ENCODE results near the gene TH.

The TH gene

DNA sequence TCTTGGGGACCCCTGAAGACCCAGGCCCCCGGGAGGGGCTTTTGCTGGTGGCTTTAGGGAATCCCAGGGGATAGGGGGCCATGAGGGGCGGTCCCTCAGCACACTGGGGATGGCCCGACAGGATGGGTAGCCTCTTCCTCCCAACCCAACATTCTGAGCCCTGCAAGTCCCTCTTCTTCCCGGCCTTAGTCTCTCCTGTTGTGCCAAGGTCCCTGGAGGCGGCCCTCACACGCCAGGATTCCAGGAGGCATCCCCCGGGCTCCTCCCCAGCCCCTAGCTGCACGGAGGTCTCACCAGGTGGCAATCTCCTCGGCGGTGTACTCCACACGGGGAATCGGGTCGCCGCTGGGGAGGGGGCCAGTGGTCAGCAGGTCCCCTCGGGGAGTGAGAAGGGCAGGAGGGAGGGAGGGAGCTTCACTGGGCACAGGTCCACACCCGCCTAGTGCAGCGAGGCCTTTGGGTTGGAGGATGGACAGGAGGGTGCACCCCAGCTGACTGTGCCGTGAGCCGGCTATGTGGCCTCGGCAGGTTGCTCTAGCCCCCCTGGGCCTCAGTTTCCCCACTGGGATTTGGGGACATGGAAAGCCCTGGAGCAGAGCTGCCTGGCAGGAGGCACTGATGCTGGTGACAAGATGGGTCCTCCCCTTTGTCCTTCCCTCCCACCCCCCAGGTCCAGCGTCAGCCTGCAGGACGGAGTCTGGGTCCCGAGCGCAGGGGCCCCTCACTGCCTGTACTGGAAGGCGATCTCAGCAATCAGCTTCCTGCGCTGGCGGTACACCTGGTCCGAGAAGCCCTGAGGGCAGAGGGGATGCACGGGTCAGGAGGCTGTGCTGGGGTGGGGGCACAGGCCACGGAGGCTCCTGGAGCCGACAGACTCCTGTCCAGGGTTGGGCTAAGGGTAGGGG lies 4.2 kb downstream of the TH start:
- DNase-seq (ENCODE audit: low read depth, low spot score), result no peak
- no peak overlapping the region for H3K9ac ChIP-seq (ENCODE audit: insufficient read length, low read depth)
- H3K4me1 ChIP-seq (ENCODE audit: insufficient read depth, insufficient read length), result peaks cover 40% of the 10 kb centered on the region
- H3K4me3 ChIP-seq (ENCODE audit: insufficient read length, low read depth), result no peak overlapping the region
- no peaks in the 10 kb centered on the region for H3K27me3 ChIP-seq (ENCODE audit: insufficient read depth, insufficient read length)
- no peak for TF ChIP-seq SUZ12 (IDR thresholded peaks at IDR 0.05; ENCODE audit: extremely low read depth, insufficient read depth, insufficient read length)
- TF ChIP-seq ZNF274 (IDR thresholded peaks at IDR 0.05; ENCODE audit: low read depth, low read length), result no peak
- no peak for TF ChIP-seq YY1 (IDR thresholded peaks at IDR 0.05; ENCODE audit: insufficient read depth, insufficient read length)
- H3K9me3 ChIP-seq (ENCODE audit: insufficient read depth, low read length), result no peaks in the 10 kb centered on the region
- H3K36me3 ChIP-seq (ENCODE audit: insufficient read depth, insufficient read length, low read length), result no peaks in the 10 kb centered on the region

DNA sequence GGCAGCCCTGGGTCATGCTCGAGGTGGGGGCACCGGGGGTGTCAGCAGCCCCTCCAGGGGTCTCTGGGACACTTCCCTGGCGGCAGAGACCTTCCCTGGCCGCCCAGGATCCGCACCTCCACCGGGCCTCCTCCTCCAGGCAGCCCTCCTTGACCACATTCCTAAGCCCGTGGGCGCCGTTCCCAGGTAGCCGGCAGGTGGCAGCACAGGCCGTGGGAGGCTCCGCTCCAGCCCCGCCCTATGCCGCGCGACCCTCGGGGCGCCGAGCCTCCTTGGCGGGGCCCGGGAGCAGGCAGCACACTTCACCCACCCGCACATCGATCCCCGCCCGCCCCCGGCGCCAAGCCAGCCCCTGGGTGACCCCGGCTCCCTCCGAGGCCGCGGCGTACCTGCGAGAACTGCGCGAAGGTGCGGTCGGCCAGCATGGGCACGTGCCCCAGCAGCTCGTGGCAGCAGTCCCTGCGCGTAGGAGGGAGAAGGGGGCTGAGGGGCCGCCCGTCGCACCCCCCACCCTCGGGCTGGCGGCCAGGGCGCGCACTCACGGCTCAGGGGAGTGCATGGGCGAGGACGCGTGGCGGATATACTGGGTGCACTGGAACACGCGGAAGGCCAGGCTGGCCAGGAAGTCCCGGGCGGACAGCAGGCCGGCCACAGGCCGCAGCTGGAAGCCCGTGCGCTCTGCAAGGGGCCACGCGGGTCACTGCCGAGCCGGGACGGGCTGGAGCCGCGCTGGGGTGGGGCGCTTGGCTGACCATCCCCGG lies 5.3 kb downstream of the TH start:
- Histone ChIP-seq H3K9ac (ENCODE audit: insufficient read length, low read depth) (no peak overlapping the region), H3K27me3 (ENCODE audit: insufficient read depth, insufficient read length) (no peaks in the 10 kb centered on the region), H3K9me3 (ENCODE audit: insufficient read depth, low read length) (no peaks in the 10 kb centered on the region), H3K4me1 (ENCODE audit: insufficient read depth, insufficient read length) (peaks cover 34% of the 10 kb centered on the region), H3K4me3 (ENCODE audit: insufficient read length, low read depth) (no peak overlapping the region), H3K36me3 (ENCODE audit: insufficient read depth, insufficient read length, low read length) (no peaks in the 10 kb centered on the region)
- DNase-seq (ENCODE audit: low read depth, low spot score), result no peak
- TF ChIP-seq SUZ12 (IDR thresholded peaks at IDR 0.05; ENCODE audit: extremely low read depth, insufficient read depth, insufficient read length) (no peak), YY1 (IDR thresholded peaks at IDR 0.05; ENCODE audit: insufficient read depth, insufficient read length) (no peak), ZNF274 (IDR thresholded peaks at IDR 0.05; ENCODE audit: low read depth, low read length) (no peak)

DNA sequence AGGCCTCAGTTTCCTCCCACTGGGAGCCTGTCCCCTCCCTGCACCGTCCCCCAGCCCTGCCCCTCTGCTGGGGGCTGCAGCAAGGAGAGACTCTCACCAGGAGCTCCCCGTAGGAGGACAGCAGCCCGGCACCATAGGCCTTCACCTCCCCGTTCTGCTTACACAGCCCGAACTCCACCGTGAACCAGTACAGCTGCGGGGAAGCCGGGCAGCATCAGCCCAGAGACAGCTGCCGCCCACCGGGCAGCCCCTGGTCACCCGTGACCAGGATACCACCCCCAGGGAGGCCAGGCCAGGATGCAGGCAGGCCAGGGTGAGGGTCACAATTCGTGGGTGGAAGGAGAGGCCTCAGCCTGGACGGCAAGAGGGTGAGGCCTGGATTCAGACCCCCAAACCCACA lies 6.0 kb downstream of the TH start:
- H3K9ac ChIP-seq (ENCODE audit: insufficient read length, low read depth), result no peak overlapping the region
- TF ChIP-seq SUZ12 (IDR thresholded peaks at IDR 0.05; ENCODE audit: extremely low read depth, insufficient read depth, insufficient read length), result no peak
- no peaks in the 10 kb centered on the region for H3K9me3 ChIP-seq (ENCODE audit: insufficient read depth, low read length)
- H3K4me3 ChIP-seq (ENCODE audit: insufficient read length, low read depth), result no peak overlapping the region
- DNase-seq (ENCODE audit: low read depth, low spot score), result no peak
- H3K27me3 ChIP-seq (ENCODE audit: insufficient read depth, insufficient read length), result no peaks in the 10 kb centered on the region
- peaks cover 30% of the 10 kb centered on the region for H3K4me1 ChIP-seq (ENCODE audit: insufficient read depth, insufficient read length)
- H3K36me3 ChIP-seq (ENCODE audit: insufficient read depth, insufficient read length, low read length), result no peaks in the 10 kb centered on the region

DNA sequence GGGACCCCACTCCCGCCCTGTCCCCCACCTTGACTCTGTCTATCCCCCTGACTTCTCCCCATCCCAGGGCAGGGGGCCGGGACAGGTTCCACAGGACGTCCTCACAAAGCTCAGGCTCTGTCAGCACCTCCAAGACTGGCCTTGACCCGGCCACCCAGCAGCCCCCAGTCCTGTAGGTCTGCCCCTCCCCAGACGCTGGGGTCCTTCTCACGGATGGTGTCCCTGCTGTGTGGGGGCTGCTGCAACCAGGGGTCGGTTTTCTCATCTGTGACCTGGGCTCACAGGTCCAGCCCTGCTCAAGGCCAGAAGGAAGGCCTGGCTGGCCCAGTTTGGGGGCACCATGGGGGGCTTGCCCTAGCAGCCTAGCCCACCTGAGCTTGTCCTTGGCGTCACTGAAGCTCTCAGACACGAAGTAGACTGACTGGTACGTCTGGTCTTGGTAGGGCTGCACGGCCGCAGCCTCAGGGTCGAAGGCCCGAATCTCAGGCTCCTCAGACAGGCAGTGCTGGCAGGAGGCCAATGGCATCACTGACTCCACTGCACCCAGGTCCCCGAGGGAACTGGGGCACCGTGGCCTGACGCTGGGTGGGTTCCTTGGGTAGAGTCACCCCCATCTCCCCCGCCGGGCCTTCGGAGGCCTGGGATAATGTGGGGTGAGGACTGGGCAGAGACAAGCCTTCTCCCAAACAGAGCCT lies 6.6 kb downstream of the TH start:
- no peaks in the 10 kb centered on the region for H3K36me3 ChIP-seq (ENCODE audit: insufficient read depth, insufficient read length, low read length)
- no peak overlapping the region for H3K9ac ChIP-seq (ENCODE audit: insufficient read length, low read depth)
- no peaks in the 10 kb centered on the region for H3K9me3 ChIP-seq (ENCODE audit: insufficient read depth, low read length)
- no peak for DNase-seq (ENCODE audit: low read depth, low spot score)
- peaks cover 24% of the 10 kb centered on the region for H3K4me1 ChIP-seq (ENCODE audit: insufficient read depth, insufficient read length)
- H3K4me3 ChIP-seq (ENCODE audit: insufficient read length, low read depth), result no peak overlapping the region
- H3K27me3 ChIP-seq (ENCODE audit: insufficient read depth, insufficient read length), result no peaks in the 10 kb centered on the region
- TF ChIP-seq SUZ12 (IDR thresholded peaks at IDR 0.05; ENCODE audit: extremely low read depth, insufficient read depth, insufficient read length), result no peak
- no peak for TF ChIP-seq ZNF274 (IDR thresholded peaks at IDR 0.05; ENCODE audit: low read depth, low read length)

DNA sequence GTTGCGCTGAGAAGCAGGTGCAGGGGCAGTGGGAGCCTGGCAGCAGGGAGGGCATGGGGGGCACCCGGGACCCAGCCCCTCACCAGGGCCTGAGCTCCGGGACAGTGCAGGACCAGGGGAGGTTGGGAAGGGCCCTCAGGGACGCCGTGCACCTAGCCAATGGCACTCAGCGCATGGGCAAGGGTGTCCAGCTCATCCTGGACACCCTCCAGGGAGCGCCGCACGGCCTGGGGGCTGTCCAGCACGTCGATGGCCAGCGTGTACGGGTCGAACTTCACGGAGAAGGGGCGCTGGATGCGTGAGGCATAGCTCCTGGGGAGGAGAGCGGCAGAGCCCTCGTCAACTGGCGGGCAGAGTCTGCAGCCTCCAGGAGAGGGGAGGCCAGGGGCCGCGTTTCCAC lies 7.5 kb downstream of the TH start:
- Histone ChIP-seq H3K4me1 (ENCODE audit: insufficient read depth, insufficient read length) (peaks cover 16% of the 10 kb centered on the region), H3K27me3 (ENCODE audit: insufficient read depth, insufficient read length) (no peaks in the 10 kb centered on the region), H3K9me3 (ENCODE audit: insufficient read depth, low read length) (no peaks in the 10 kb centered on the region), H3K9ac (ENCODE audit: insufficient read length, low read depth) (no peak overlapping the region), H3K36me3 (ENCODE audit: insufficient read depth, insufficient read length, low read length) (no peaks in the 10 kb centered on the region), H3K4me3 (ENCODE audit: insufficient read length, low read depth) (no peak overlapping the region)
- TF ChIP-seq YY1 (IDR thresholded peaks at IDR 0.05; ENCODE audit: insufficient read depth, insufficient read length) (no peak), ZNF274 (IDR thresholded peaks at IDR 0.05; ENCODE audit: low read depth, low read length) (no peak), SUZ12 (IDR thresholded peaks at IDR 0.05; ENCODE audit: extremely low read depth, insufficient read depth, insufficient read length) (no peak)
- DNase-seq (ENCODE audit: low read depth, low spot score), result no peak

DNA sequence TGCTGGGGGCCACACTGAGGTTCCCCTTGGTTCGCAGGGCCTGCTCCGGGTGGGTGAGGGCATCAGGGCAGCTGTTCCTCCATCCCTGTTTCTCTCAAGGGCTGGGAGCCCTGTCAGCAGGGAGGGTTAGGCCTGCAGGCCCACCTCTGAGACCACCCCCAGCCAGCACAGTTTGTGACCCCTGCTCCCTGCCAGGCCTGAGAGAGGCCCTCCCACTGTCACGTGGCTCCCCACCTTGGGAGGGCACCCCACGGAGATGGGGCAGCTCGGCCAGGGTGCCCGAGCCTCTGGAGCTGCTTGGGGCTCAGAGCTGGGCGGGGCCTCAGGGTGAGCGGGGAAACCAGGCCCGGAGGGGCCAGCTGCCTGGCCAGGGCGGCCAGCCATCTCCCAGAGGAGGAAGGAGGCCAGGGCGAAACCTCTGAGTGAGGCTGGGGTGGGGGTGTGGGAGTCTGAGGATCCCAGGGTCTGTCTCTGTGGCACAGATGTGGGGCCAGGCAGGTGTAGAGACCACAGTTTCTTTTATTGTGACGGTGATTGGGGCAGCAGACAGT lies 8.1 kb downstream of the TH start:
- H3K9ac ChIP-seq (ENCODE audit: insufficient read length, low read depth), result peak overlapping the region; percentile 32
- no peak for DNase-seq (ENCODE audit: low read depth, low spot score)
- TF ChIP-seq YY1 (IDR thresholded peaks at IDR 0.05; ENCODE audit: insufficient read depth, insufficient read length), result no peak
- no peak for TF ChIP-seq SUZ12 (IDR thresholded peaks at IDR 0.05; ENCODE audit: extremely low read depth, insufficient read depth, insufficient read length)
- no peak for TF ChIP-seq ZNF274 (IDR thresholded peaks at IDR 0.05; ENCODE audit: low read depth, low read length)
- no peaks in the 10 kb centered on the region for H3K27me3 ChIP-seq (ENCODE audit: insufficient read depth, insufficient read length)
- H3K9me3 ChIP-seq (ENCODE audit: insufficient read depth, low read length), result no peaks in the 10 kb centered on the region
- H3K4me1 ChIP-seq (ENCODE audit: insufficient read depth, insufficient read length), result peaks cover 11% of the 10 kb centered on the region
- no peak overlapping the region for H3K4me3 ChIP-seq (ENCODE audit: insufficient read length, low read depth)
- no peaks in the 10 kb centered on the region for H3K36me3 ChIP-seq (ENCODE audit: insufficient read depth, insufficient read length, low read length)
